Esophagus (tissue), 2 donors: ENCODE results near the gene VSIG10L2. TPM values are rescaled to one million over a fixed set of nuclear protein-coding genes. Genes with fewer than 3 reads are reported as not detected.

Experiments used
- H3K27ac ChIP-seq, 2 donors: one replicate each; pipeline ENCODE4 v1.5.1; 2013; ENCODE audit warnings: low read depth in 2 of 2, mild to moderate bottlenecking in 2 of 2, inconsistent platforms in 1 of 2, low read length in 1 of 2, moderate library complexity in 1 of 2
- H3K27me3 ChIP-seq, 2 donors: one replicate each; pipeline ENCODE4 v1.6.1; 2013; ENCODE audit warnings: low read length in 2 of 2, control low read depth in 1 of 2, mild to moderate bottlenecking in 1 of 2; ENCODE audit not compliant: insufficient read depth in 2 of 2, control insufficient read depth in 1 of 2
- H3K36me3 ChIP-seq, 2 donors: one replicate each; pipeline ENCODE4 v1.6.1; 2013; ENCODE audit warnings: low read length in 1 of 2; ENCODE audit not compliant: control insufficient read depth in 2 of 2, insufficient read depth in 2 of 2
- H3K4me1 ChIP-seq, 2 donors: one replicate each; pipeline ENCODE4 v1.6.1; 2013; ENCODE audit warnings: low read length in 1 of 2; ENCODE audit not compliant: control insufficient read depth in 2 of 2, insufficient read depth in 2 of 2
- H3K4me3 ChIP-seq, 2 donors: one replicate each; pipeline ENCODE4 v1.5.1; 2013; ENCODE audit warnings: low read length in 2 of 2, mild to moderate bottlenecking in 2 of 2, low read depth in 1 of 2, moderate library complexity in 1 of 2
- H3K9me3 ChIP-seq, 2 donors: one replicate each; pipeline ENCODE4 v1.6.1; 2013; ENCODE audit warnings: mild to moderate bottlenecking in 2 of 2, low read depth in 1 of 2, low read length in 1 of 2, moderate library complexity in 1 of 2; ENCODE audit not compliant: control insufficient read depth in 2 of 2, insufficient read depth in 1 of 2
- WGBS, 2 donors: extraction: QIAGEN DNeasy Blood & Tissue Kit; methylation state at CpG; one replicate each; pipeline ENCODE4 v1.1.7; 2013; 5-methylcytosine and 5-hydroxymethylcytosine counted together
- polyA plus RNA-seq, 2 donors: library from polyadenylated mRNA; stranded (reverse); fragments of 200-250 nt; gene quantifications; one replicate each; pipeline ENCODE4 v1.2.3, GENCODE V29; 2013
- donor health status: healthy with polysubstance abuse.
- donor health status: Bipolar disorder and iron deficiency.

VSIG10L2 gene
- polyA plus RNA-seq, 2 donors, result 0.59 to 0.86 TPM

DNA sequence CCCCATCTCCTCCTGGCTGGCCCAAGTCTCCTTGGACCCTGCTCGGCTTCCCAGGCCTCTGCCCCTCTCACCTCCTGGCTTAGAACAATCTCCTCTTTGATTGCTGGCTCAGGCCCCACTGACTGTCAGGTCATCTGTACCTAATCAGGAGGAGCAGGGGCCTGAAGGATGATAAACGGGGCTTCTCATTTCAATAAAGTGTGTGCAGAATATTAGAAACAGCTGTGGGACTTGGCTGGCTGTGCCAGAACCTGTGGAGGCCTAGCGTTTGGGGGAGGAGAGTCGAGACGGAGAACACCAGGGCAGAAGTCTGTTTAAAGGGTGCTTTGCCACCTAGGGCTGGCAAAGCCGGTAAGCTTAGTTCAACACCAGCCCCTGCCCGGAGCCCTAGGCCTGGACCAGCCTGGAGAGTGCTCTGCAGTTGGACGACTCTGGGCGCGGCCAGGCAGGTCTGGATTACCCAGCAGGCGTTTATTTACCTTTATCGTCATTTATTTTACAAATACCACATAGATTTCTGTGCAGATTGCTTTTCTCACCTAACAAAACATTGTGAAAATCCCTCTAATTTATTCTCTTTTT is 10.1 kb upstream of the VSIG10L2 start:
- WGBS, 2 donors, result 40 to 57% methylated on average over 12 of the region's 12 CpGs
- Histone ChIP-seq H3K27me3 (no peaks in the 10 kb centered on the region), H3K4me3 (no peak overlapping the region), H3K4me1 (peaks cover 0 to 2% of the 10 kb centered on the region in 2 donors), H3K36me3 (no peaks in the 10 kb centered on the region), H3K27ac (no peak overlapping the region), H3K9me3 (no peaks in the 10 kb centered on the region)

DNA sequence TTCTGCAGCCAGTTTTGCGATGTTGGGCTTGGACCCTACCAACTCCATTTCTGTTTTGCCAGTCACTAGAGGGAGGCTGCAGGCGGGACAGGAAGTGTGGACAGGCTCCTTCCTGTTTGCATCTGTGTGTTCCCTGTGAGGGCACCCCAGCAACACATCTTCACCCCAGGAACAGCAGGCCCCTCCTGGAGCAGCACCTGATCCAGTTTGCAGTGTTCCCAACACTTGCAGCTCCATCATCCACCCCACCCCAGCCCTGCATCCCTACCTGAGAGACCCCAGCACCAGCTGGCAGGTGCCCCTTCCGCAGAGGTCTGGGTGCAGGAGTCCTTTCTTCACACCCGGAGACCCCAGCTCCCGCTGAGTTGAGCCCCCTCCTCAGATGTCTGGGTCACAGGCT is 7.4 kb upstream of the VSIG10L2 start:
- 92 to 96% methylated on average over 5 of the region's 5 CpGs for WGBS, 2 donors
- Histone ChIP-seq H3K9me3 (no peaks in the 10 kb centered on the region), H3K27ac (no peak overlapping the region), H3K4me1 (peaks cover 0 to 7% of the 10 kb centered on the region in 2 donors), H3K36me3 (no peaks in the 10 kb centered on the region), H3K27me3 (no peaks in the 10 kb centered on the region), H3K4me3 (no peak overlapping the region)

DNA sequence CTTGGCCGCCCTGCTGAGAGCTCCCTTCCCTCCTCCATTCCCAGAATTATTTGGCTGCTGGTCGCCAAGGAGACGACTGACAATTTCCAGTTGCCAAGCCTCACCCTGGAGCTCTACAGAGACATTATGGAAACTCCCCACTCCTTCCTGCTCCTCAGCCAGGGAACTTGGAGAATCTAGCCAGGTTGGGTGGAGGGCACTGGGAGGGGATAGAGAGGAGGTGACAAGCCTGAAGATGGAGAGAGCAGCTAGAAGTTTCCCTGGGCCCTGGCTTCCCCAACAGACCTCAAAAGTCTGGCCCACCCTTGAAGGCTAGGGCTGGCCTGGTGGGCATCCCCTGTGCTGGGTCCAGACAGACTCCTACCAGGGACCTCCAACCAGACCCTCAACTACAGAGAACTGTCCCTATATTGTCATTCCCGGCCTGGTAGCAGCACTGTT is 6.7 kb upstream of the VSIG10L2 start:
- peaks cover 0 to 7% of the 10 kb centered on the region in 2 donors for H3K4me1 ChIP-seq
- no peaks in the 10 kb centered on the region for H3K27me3 ChIP-seq
- H3K27ac ChIP-seq, result no peak overlapping the region
- H3K36me3 ChIP-seq, result no peaks in the 10 kb centered on the region
- WGBS, 2 donors, result 30 to 54% methylated on average over 4 of the region's 4 CpGs
- H3K9me3 ChIP-seq, result no peaks in the 10 kb centered on the region
- no peak overlapping the region for H3K4me3 ChIP-seq

DNA sequence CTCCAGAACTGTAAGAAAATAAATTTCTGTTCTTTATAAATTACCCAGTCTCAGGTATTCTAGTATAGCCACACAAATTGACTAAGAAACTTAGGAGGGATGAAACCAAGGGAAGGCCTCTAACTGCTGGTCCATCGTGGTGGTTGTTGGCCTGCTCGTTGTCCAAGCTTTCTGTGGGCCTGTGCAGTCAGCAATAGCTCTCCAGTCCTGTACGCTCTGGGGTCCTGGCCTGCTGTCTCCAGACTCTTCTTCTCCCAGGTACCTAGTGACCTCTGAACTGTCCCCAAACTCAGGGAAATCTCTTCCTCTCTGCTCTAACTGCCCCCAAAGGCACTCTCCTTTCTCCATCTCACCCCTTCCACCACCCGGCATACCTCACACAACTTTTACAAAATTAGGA is 5.7 kb upstream of the VSIG10L2 start:
- Histone ChIP-seq H3K27ac (no peak overlapping the region), H3K4me1 (peaks cover 0 to 7% of the 10 kb centered on the region in 2 donors), H3K9me3 (no peaks in the 10 kb centered on the region), H3K4me3 (no peak overlapping the region), H3K27me3 (no peaks in the 10 kb centered on the region), H3K36me3 (no peaks in the 10 kb centered on the region)
- WGBS, 2 donors, result 97 to 99% methylated on average over 4 of the region's 4 CpGs

DNA sequence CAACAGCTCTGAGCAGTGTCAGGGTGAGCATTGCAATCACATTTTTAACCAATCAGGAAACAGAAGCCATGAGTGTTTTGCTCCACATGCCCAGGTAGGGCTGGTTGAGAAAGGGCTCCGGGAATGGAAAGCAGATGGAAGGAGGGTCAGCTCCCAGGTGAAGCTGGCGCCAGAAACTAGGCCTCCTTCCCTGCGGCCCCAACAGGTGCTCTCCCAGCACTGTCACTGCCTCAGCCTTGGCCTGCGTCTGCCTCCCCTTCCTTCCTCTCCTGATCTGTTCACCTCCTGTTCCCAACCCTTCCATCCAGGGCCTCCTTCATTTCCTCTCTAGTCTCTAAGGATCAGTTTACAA is 4.6 kb upstream of the VSIG10L2 start:
- peaks cover 0 to 7% of the 10 kb centered on the region in 2 donors for H3K4me1 ChIP-seq
- no peaks in the 10 kb centered on the region for H3K9me3 ChIP-seq
- no peaks in the 10 kb centered on the region for H3K36me3 ChIP-seq
- WGBS, 2 donors, result 89 to 90% methylated on average over 4 of the region's 4 CpGs
- no peaks in the 10 kb centered on the region for H3K27me3 ChIP-seq
- H3K27ac ChIP-seq, result no peak overlapping the region
- no peak overlapping the region for H3K4me3 ChIP-seq

DNA sequence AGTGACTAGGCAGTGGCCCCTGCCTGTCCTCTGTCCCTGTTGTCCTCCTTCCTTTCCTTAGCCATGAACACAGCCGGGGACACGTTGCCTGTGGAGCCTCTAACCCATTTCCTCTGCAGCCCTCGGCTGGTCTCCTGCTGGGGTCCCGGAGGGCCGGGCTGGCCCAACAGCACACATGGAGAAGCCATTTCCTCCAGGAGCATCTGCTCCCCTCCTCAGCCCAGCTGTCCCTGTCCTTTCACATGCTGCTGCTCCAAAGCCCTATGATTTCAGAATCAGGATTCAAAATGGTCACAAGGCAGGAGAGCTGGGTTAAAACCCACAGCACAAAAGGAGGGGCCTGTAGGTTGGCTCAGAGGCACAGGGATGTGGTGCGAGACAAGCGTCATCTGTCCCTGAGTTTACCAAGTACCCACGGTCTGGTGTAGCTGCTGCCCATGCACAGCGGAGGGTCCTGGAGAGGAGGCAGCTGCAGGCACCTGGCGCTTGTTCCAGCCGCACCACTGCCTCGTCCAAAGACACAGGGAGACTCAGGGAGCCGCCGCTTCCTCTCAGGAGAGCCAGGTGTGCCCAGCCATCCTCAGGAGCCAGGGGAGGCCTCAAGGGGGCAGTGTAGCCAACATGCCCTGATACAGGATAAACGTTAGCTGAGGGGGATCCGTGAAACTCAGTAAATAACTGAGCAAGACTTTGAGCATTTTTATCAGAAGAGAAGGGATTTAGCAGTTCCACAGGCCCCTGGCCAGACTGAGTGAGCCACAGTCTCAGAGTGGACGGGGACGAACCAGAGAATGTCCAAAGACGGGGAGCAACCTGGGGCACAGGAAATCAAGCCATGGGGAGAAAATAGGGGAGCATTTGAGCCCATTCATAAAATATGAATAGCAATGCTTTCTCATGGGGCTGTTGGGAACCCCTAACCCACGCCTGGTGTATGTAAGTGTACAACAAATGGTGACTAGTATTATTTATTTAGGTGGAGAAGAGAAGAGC is 3.9 kb upstream of the VSIG10L2 start:
- no peak overlapping the region for H3K4me3 ChIP-seq
- H3K36me3 ChIP-seq, result no peaks in the 10 kb centered on the region
- H3K27ac ChIP-seq, result no peak overlapping the region
- no peaks in the 10 kb centered on the region for H3K9me3 ChIP-seq
- WGBS, 2 donors, result 41 to 46% methylated on average over 20 of the region's 20 CpGs
- H3K4me1 ChIP-seq, result peaks cover 0 to 7% of the 10 kb centered on the region in 2 donors
- no peaks in the 10 kb centered on the region for H3K27me3 ChIP-seq

DNA sequence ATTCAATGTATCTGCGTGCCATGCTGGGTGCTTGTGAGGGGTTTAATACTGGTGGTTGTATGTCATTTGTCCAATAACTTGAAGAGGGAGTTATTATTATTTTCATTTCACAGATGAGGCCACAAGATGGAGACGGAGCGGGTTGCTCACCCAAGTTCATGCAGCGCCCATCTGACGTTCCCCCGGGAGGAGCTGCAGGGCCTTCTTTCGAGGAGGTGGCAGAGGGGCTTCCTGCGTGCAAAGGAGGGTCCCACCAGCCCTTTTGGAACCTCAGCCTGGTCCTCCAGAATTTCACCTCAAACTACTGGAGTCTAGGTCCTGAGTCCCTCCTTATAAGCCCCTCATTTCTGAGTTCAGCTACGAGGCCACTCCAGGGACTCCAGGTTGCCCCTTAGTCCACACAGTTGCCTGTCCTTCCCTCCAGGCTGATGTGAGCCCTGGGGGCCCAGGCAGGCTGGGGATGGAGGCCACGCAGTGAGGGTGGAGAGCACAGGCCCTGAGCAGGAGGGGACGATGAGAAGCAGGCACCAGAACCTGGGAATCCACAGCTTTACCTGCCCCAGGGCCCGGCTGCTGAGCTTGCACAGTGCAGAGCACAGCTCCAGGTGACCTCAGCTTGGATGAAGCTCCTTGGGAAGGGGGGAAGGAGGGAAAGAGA is 2.9 kb upstream of the VSIG10L2 start:
- Histone ChIP-seq H3K4me1 (peaks cover 0 to 7% of the 10 kb centered on the region in 2 donors), H3K36me3 (no peaks in the 10 kb centered on the region), H3K27ac (no peak overlapping the region), H3K27me3 (no peaks in the 10 kb centered on the region), H3K4me3 (no peak overlapping the region), H3K9me3 (no peaks in the 10 kb centered on the region)
- WGBS, 2 donors, result 89 to 93% methylated on average over 12 of the region's 12 CpGs

DNA sequence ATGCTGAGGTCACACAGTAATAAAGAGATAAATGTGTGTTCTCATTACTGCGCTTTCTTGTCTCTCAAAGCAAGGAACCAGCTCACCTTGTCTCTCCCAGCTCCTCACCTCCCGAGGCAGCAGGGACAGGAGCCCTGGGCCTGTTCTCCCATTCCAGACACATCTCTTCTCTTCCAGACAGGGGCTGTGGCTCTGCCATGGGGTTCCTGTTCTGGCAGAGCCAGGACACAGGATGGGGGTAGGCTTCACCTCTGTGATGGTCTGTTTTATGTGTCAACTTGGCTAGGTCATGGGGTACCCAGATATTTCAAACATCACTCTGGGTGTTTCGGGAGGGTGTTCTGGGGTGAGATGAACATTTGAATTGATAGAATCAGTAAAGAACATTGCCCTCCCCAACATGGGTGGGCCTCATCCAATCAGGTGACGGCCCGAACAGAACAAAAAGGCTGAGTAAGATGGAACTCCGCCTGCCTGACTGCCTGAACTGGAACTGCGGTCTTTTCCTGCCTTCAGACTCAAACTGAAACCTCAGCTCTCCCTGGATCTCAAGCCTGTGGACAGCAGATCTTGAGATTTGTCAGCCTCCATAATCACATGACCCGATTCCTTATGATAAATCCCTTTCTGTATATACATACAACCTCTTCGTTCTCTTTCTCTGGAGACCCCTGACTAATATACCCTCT is 2.0 kb upstream of the VSIG10L2 start:
- Histone ChIP-seq H3K4me3 (no peak overlapping the region), H3K4me1 (peaks cover 2 to 7% of the 10 kb centered on the region in 2 donors)
- WGBS, 2 donors, result 84 to 94% methylated on average over 9 of the region's 9 CpGs

DNA sequence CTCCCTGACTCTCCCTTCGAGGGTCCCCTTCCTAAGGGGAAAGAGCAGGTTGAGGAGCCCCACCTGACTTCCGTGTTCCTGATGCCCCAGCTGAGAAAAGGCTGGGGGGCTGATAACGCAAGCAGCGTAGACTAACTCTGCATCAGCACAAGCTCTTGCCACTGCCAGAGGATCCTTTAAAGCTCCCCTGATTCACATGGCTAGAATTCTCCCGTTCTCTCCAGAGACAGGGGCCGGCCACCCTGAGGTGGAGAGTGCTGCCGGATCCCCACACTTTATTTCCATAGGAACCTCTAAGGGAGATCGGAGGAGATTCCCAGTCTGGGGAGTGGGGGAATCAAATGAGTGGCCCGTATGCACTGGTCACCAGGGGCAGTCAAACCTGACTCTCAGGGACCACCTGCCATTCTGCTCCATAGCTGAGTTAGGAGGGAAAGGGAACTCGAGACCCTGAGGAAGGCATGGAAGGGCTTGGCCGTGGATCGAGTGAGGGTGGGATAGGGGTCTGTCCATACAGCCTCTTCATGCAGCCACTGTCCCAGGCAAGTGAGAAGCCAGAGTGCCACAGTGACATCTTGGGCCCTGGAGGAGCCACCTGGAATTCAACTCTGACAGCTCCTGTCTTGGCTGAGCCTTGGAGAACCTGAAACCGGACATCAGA is 1.4 kb upstream of the VSIG10L2 start:
- Histone ChIP-seq H3K36me3 (no peaks in the 10 kb centered on the region), H3K27me3 (no peaks in the 10 kb centered on the region), H3K27ac (no peak overlapping the region), H3K9me3 (no peaks in the 10 kb centered on the region), H3K4me3 (no peak overlapping the region), H3K4me1 (peaks cover 2 to 4% of the 10 kb centered on the region in 2 donors)
- 84 to 85% methylated on average over 13 of the region's 13 CpGs for WGBS, 2 donors

More for the DNA sequence above, 2.0 kb upstream of the VSIG10L2 start:
- Histone ChIP-seq H3K36me3 (no peaks in the 10 kb centered on the region), H3K27ac (no peak overlapping the region), H3K27me3 (no peaks in the 10 kb centered on the region), H3K9me3 (no peaks in the 10 kb centered on the region)
